ENCODE measurements around the gene NME5. TPM values are rescaled to one million over a fixed set of nuclear protein-coding genes. Genes with fewer than 3 reads are reported as not detected.
"Not testable (repeated sequence)": the region's sequence is repeated elsewhere in the genome, so short reads cannot be mapped to it uniquely, and the experiment has no call there.

Gene NME5
- 10 to 100 TPM; 10.2 to 12.1 (median 10.7) TPM for polyA plus RNA-seq (ENCODE audit: insufficient read depth in 1 of 5, insufficient read length in 5 of 5, low replicate concordance in 1 of 5)
- long read RNA-seq, donor 1, partial matches to known transcripts, result 0 of 2 reads
- long read RNA-seq, donor 1, other reads (novel, unspliced or antisense), result 0 of 2 reads
- long read RNA-seq, donor 2, partial matches to known transcripts, result 0 of 1 reads
- long read RNA-seq, donor 2, other reads (novel, unspliced or antisense), result 0 of 1 reads
- long read RNA-seq, donor 3, partial matches to known transcripts, result 0 of 1 reads
- long read RNA-seq, donor 3, other reads (novel, unspliced or antisense), result 0 of 1 reads
- long read RNA-seq, donor 4, partial matches to known transcripts, result 0 of 3 reads
- long read RNA-seq, donor 4, other reads (novel, unspliced or antisense), result 0 of 3 reads
- long read RNA-seq, donor 5, result 0 reads
- long read RNA-seq, donor 6, transcript NME5-201 (6 exons, 1,198 nt), result major isoform, 7 of 9 reads
- long read RNA-seq, donor 6, partial matches to known transcripts, result 0 of 9 reads
- long read RNA-seq, donor 6, other reads (novel, unspliced or antisense), result 0 of 9 reads
- long read RNA-seq, donor 7, partial matches to known transcripts, result 0 of 1 reads
- long read RNA-seq, donor 7, other reads (novel, unspliced or antisense), result 0 of 1 reads
- long read RNA-seq, donor 8, partial matches to known transcripts, result 0 of 1 reads
- long read RNA-seq, donor 8, other reads (novel, unspliced or antisense), result 0 of 1 reads

- peak; percentile 46 to 62 for DNase-seq
Observed at GRCh38 chr5:138138949-138139780, at the start of gene NME5. NME5 (minus strand) TSS chr5:138139428; CDS start chr5:138138780, 648 bp downstream.

GRCh38 chr5:138188626-138189025 is 49.4 kb upstream of the NME5 start:
- no peak for DNase-seq

- no peak for DNase-seq
Observed at GRCh38 chr5:138186002-138186447, 46.8 kb upstream of the NME5 start.

GRCh38 chr5:138182808-138183207 is 43.6 kb upstream of the NME5 start:
- no peak for DNase-seq

- no peak for DNase-seq
Observed at GRCh38 chr5:138180841-138181240, 41.6 kb upstream of the NME5 start.

- DNase-seq, result peak; percentile 23 to 42
Observed at GRCh38 chr5:138180183-138180782, 41.1 kb upstream of the NME5 start.

GRCh38 chr5:138179277-138179857 is 40.1 kb upstream of the NME5 start:
- no peak for DNase-seq

GRCh38 chr5:138178516-138179276 is 39.5 kb upstream of the NME5 start, which contains the start of the genes BRD8 and KIF20A:
BRD8 (minus strand) TSS chr5:138178630; CDS start chr5:138178614, 16 bp downstream.
KIF20A (plus strand) TSS chr5:138179112; CDS start chr5:138179681, 569 bp downstream.
- peak; percentile 93 to 96 for DNase-seq

- DNase-seq, result peak; percentile 8 to 20
Observed at GRCh38 chr5:138177941-138178515, 38.8 kb upstream of the NME5 start.

- no peak for DNase-seq
Observed at GRCh38 chr5:138170299-138170698, 31.1 kb upstream of the NME5 start.

GRCh38 chr5:138169124-138169523 is 29.9 kb upstream of the NME5 start:
- DNase-seq, result no peak

- no peak for DNase-seq
Observed at GRCh38 chr5:138163721-138164120, 24.5 kb upstream of the NME5 start.

- DNase-seq, result no peak
Observed at GRCh38 chr5:138160706-138161105, 21.5 kb upstream of the NME5 start.

- no peak for DNase-seq
Observed at GRCh38 chr5:138159666-138160065, 20.4 kb upstream of the NME5 start.

- no peak for DNase-seq
Observed at GRCh38 chr5:138157626-138158025, 18.4 kb upstream of the NME5 start.

- not testable (repeated sequence) for DNase-seq
Observed at GRCh38 chr5:138155977-138156376, 16.7 kb upstream of the NME5 start.

GRCh38 chr5:138149530-138149929 is 10.3 kb upstream of the NME5 start:
- no peak for DNase-seq

GRCh38 chr5:138148811-138149210 is 9.6 kb upstream of the NME5 start:
- no peak for DNase-seq

GRCh38 chr5:138143578-138143977 is 4.3 kb upstream of the NME5 start:
- not testable (repeated sequence) for DNase-seq

GRCh38 chr5:138141734-138142133 is 2.5 kb upstream of the NME5 start:
- DNase-seq, result no peak

Measured in right lung (tissue), 10 donors.